ENCODE data around the gene ISCU.

DNA sequence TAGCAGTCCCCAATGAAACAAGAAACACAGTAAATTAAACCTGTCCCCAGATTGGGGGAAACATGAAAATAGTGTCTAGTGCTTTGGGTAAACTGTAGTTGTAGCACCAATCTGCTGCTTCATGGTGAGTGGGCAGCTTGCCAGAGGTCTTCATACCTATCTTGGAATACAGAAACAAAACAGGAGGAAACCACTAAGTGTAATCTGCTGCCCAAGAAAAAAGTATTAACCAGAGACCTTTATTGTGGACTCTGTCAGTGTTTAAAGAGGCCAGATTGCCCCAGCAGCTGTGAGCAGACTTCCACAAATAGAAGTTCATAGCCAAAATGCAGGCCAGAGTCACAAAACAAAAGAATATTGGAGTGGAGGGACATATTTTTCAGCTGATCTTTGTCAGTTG, 2.3 kb downstream of the ISCU start:
- TF ChIP-seq, protein P1, sequence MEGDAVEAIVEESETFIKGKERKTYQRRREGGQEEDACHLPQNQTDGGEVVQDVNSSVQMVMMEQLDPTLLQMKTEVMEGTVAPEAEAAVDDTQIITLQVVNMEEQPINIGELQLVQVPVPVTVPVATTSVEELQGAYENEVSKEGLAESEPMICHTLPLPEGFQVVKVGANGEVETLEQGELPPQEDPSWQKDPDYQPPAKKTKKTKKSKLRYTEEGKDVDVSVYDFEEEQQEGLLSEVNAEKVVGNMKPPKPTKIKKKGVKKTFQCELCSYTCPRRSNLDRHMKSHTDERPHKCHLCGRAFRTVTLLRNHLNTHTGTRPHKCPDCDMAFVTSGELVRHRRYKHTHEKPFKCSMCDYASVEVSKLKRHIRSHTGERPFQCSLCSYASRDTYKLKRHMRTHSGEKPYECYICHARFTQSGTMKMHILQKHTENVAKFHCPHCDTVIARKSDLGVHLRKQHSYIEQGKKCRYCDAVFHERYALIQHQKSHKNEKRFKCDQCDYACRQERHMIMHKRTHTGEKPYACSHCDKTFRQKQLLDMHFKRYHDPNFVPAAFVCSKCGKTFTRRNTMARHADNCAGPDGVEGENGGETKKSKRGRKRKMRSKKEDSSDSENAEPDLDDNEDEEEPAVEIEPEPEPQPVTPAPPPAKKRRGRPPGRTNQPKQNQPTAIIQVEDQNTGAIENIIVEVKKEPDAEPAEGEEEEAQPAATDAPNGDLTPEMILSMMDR (IDR thresholded peaks at IDR 0.05; ENCODE audit: low read depth, low read length) = no peak
- TF ChIP-seq EZH2phosphoT487 (IDR thresholded peaks at IDR 0.05; ENCODE audit: low read depth) = no peak

Data from OCI-LY3 (cell line).